Suprapubic skin (tissue), 4 donors: ENCODE results near the gene CSTPP1. TPM values are rescaled to one million over a fixed set of nuclear protein-coding genes. Genes with fewer than 3 reads are reported as not detected.
A peak's percentile ranks its signal among the peaks of the same experiment; 100 is the strongest.
"Not testable (repeated sequence)": the region's sequence is repeated elsewhere in the genome, so short reads cannot be mapped to it uniquely, and the experiment has no call there.

Source experiments
- DNase-seq, 2 donors: peaks; one replicate each; pipeline ENCODE4 v3.0.0-alpha.2; 2019; ENCODE audit warnings: low spot score in 2 of 2
- H3K27ac ChIP-seq: fragments of 200-600 bp; sonication (generic); one replicate; pipeline ENCODE4 v1.5.1; 2019
- H3K27me3 ChIP-seq: fragments of 200-600 bp; sonication (generic); one replicate; pipeline ENCODE4 v1.5.1; 2019
- H3K36me3 ChIP-seq: fragments of 200-600 bp; sonication (generic); one replicate; pipeline ENCODE4 v1.5.1; 2019
- H3K4me1 ChIP-seq: fragments of 200-600 bp; sonication (generic); one replicate; pipeline ENCODE4 v1.5.1; 2019
- H3K4me3 ChIP-seq: fragments of 200-600 bp; sonication (generic); one replicate; pipeline ENCODE4 v1.5.1; 2019; ENCODE audit warnings: mild to moderate bottlenecking
- H3K9me3 ChIP-seq: fragments of 200-600 bp; sonication (generic); one replicate; pipeline ENCODE4 v1.5.1; 2019
- EP300 ChIP-seq: sonication (generic); formaldehyde crosslinking; IDR thresholded peaks from one replicate; pipeline ENCODE4 v1.6.1; 2017; ENCODE audit warnings: antibody characterized with exemption
- POLR2A ChIP-seq, 2 donors: fragments of 450-650 bp; IDR thresholded peaks; one replicate each; pipeline ENCODE4 v1.6.1; 2017; ENCODE audit warnings: antibody characterized with exemption in 2 of 2, mild to moderate bottlenecking in 2 of 2, moderate library complexity in 2 of 2
- POLR2AphosphoS5 ChIP-seq, 3 donors: sonication (generic); formaldehyde crosslinking; IDR thresholded peaks; one replicate each; pipeline ENCODE4 v1.6.1; 2017; ENCODE audit warnings: antibody characterized with exemption in 3 of 3
- WGBS: methylation state at CpG from one replicate; pipeline ENCODE4 v1.1.5; 2018; 5-methylcytosine and 5-hydroxymethylcytosine counted together
- total RNA-seq, 4 donors: library from RNA; depleted of rRNA; stranded (reverse); fragments of >200 nt; gene quantifications; one replicate each; pipeline ENCODE4 v1.1.0, GENCODE V29; 2016
- TF ChIP-seq, protein P1 (sequence below), 2 donors: fragments of 200-600 bp in 1 of 2; fragments of 450-650 bp in 1 of 2; sonication (generic) in 1 of 2; IDR thresholded peaks; one replicate each; pipeline ENCODE4 v1.5.1; 2016 to 2019; ENCODE audit warnings: antibody characterized with exemption in 2 of 2, mild to moderate bottlenecking in 1 of 2, moderate library complexity in 1 of 2

CSTPP1 gene
- total RNA-seq, 4 donors from 2014 or later, result 34.9 to 117 (median 48.1) TPM

DNA sequence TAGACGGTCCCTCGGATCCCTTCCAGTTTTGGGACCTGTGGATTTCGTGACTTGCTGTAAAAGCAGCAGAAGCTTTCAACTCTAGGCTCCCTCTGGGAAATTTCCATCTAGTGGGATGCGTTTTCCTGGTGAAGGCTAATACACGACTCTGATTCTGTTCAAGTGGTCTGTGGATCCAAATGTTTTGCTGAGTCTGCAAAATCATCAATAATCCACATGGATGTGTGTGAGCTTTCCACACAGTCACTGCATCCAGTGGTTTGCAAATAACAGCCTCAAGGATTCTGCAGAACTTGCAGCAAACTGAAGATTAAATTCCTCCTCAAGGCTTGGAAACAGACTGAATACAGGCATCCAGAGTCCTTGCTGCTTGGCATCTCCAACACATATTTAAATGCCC lies 266.0 kb downstream of the CSTPP1 start:
- TF ChIP-seq, protein P1, sequence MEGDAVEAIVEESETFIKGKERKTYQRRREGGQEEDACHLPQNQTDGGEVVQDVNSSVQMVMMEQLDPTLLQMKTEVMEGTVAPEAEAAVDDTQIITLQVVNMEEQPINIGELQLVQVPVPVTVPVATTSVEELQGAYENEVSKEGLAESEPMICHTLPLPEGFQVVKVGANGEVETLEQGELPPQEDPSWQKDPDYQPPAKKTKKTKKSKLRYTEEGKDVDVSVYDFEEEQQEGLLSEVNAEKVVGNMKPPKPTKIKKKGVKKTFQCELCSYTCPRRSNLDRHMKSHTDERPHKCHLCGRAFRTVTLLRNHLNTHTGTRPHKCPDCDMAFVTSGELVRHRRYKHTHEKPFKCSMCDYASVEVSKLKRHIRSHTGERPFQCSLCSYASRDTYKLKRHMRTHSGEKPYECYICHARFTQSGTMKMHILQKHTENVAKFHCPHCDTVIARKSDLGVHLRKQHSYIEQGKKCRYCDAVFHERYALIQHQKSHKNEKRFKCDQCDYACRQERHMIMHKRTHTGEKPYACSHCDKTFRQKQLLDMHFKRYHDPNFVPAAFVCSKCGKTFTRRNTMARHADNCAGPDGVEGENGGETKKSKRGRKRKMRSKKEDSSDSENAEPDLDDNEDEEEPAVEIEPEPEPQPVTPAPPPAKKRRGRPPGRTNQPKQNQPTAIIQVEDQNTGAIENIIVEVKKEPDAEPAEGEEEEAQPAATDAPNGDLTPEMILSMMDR (IDR thresholded peaks at IDR 0.05), result no peak
- TF ChIP-seq POLR2AphosphoS5 (IDR thresholded peaks at IDR 0.05) (no peak), POLR2A (IDR thresholded peaks at IDR 0.05) (no peak), EP300 (no peak)
- Histone ChIP-seq H3K36me3 (no peaks in the 10 kb centered on the region), H3K4me3 (no peak overlapping the region), H3K4me1 (peaks cover 13% of the 10 kb centered on the region), H3K27me3 (no peaks in the 10 kb centered on the region), H3K27ac (no peak overlapping the region), H3K9me3 (no peaks in the 10 kb centered on the region)
- 79% methylated on average over 5 of the region's 5 CpGs for WGBS
- DNase-seq, result no peak

DNA sequence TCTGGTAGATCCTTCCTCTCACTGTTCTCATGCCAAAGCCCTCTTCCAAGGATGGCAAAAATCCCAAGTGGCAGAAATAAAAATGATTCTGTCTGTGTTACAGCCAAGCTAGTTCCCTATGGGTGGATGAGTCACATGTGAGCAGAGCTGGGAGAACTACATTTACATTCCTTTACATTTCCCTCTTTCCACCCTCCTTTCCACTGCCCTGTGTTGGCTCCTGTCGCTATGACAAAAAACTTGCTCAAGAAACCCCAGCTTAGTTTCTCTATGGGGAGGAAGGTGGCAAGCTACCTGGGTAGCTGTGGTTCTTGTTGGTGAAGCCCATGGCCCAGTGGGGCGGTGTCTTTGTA lies 268.1 kb downstream of the CSTPP1 start:
- 42% methylated on average over 2 of the region's 2 CpGs for whole genome bisulfite sequencing
- no peak overlapping the region for H3K4me3 ChIP-seq
- H3K27me3 ChIP-seq, result no peaks in the 10 kb centered on the region
- H3K27ac ChIP-seq, result peak overlapping the region; percentile 40
- TF ChIP-seq POLR2AphosphoS5 (IDR thresholded peaks at IDR 0.05), result no peak
- TF ChIP-seq POLR2A (IDR thresholded peaks at IDR 0.05), result no peak
- TF ChIP-seq, protein P1 (IDR thresholded peaks at IDR 0.05), result no peak
- no peak for TF ChIP-seq EP300
- no peaks in the 10 kb centered on the region for H3K36me3 ChIP-seq
- no peaks in the 10 kb centered on the region for H3K9me3 ChIP-seq
- no peak for DNase-seq
- peaks cover 13% of the 10 kb centered on the region for H3K4me1 ChIP-seq

DNA sequence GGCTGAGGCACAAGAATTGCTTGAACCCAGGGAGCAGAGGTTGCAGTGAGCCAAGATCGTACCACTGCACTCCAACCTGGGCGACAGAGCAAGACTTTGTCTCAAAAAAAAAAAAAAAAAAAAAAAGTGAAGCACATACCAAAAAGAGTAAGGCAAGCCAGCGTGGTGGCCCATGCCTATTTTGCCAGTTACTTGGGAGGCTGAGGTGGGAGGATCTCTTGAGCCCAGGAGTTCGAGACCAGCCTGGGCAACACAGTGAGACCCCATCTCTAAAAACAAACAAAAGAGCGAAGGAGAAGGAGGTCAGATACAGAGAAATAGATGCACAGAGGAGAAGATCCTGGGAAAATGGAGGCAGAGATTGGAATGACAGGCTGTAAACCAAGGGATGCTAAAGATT lies 270.0 kb downstream of the CSTPP1 start:
- H3K9me3 ChIP-seq, H3K27ac ChIP-seq, DNase-seq, H3K27me3 ChIP-seq, H3K4me3 ChIP-seq, H3K36me3 ChIP-seq: not testable (repeated sequence)
- peaks cover 13% of the 10 kb centered on the region for H3K4me1 ChIP-seq
- WGBS, result 93% methylated on average over 5 of the region's 5 CpGs

DNA sequence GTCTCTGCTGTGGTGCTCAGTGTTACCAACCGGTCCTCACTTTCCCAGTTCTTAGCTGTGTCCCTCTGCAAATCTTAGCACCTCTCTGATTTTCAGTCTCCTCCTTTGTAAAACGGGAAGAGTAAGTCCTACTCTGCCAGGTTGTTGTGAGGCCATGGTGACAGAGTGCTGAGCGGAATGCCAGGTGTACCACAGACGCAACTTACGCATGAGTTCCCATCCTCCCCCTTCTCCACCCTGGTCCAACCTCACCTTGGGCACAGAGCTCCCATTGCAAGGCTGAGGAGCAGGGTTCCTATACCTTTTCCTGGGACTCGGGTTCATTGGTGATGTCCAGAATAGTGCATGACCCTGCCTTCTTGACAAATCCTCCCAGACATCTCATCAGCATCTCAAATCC lies 270.9 kb downstream of the CSTPP1 start:
- H3K36me3 ChIP-seq, result no peaks in the 10 kb centered on the region
- H3K27ac ChIP-seq, result no peak overlapping the region
- H3K27me3 ChIP-seq, result no peaks in the 10 kb centered on the region
- H3K9me3 ChIP-seq, result no peaks in the 10 kb centered on the region
- no peak for DNase-seq
- 76% methylated on average over 6 of the region's 6 CpGs for WGBS
- TF ChIP-seq, protein P1 (IDR thresholded peaks at IDR 0.05), result no peak
- no peak for TF ChIP-seq EP300
- TF ChIP-seq POLR2A (IDR thresholded peaks at IDR 0.05), result no peak
- TF ChIP-seq POLR2AphosphoS5 (IDR thresholded peaks at IDR 0.05), result no peak
- peaks cover 13% of the 10 kb centered on the region for H3K4me1 ChIP-seq
- no peak overlapping the region for H3K4me3 ChIP-seq

DNA sequence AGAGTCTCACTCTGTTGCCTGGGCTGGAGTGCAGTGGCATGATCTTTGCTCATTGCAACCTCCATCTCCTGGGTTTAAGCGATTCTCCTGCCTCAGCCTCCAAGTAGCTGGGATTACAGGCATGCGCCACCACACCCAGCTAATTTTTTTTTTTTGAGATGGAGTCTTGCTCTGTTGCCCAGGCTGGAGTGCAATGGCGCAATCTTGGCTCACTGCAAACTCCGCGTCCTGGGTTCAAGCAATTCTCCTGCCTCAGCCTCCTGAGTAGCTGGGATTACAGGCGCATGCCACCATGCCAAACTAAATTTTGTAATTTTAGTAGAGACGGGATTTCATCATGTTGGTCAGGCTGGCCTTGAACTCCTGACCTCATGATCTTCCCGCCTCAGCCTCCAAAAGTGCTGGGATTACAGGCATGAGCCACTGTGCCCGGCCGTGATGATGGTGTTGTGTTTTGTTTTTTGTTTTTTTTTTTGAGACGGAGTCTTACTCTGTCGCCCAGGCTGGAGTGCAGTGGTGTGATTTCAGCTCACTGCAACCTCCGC lies 271.5 kb downstream of the CSTPP1 start:
- H3K9me3 ChIP-seq, H3K4me3 ChIP-seq, H3K27me3 ChIP-seq, DNase-seq, H3K27ac ChIP-seq, H3K36me3 ChIP-seq: not testable (repeated sequence)
- peaks cover 13% of the 10 kb centered on the region for H3K4me1 ChIP-seq
- WGBS, result 95% methylated on average over 13 of the region's 13 CpGs

DNA sequence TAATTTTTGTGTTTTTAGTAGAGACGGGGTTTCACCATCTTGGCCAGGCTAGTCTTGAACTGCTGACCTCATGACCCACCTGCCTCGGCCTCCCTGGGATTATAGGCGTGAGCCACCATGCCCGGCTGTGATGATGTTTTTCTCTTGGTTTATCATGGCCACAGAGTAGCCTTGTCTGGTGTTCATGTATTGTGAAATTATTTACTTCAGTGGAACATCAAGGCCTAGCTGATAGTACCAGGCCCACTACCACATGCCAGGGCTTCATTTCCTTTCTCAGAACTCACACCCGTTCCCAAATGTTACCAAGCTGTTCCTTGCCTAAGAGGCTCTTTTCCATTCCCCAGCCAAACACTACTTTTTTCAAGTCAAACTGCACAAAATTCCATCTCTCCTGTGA lies 272.1 kb downstream of the CSTPP1 start:
- 91% methylated on average over 5 of the region's 5 CpGs for WGBS
- no peak for DNase-seq
- H3K4me1 ChIP-seq, result peaks cover 13% of the 10 kb centered on the region

More for the DNA sequence above, 272.1 kb downstream of the CSTPP1 start:
- H3K9me3 ChIP-seq, result no peaks in the 10 kb centered on the region
- TF ChIP-seq POLR2A (IDR thresholded peaks at IDR 0.05) (no peak), POLR2AphosphoS5 (IDR thresholded peaks at IDR 0.05) (no peak), EP300 (no peak)
- no peak overlapping the region for H3K4me3 ChIP-seq
- no peak overlapping the region for H3K27ac ChIP-seq
- no peaks in the 10 kb centered on the region for H3K27me3 ChIP-seq
- no peaks in the 10 kb centered on the region for H3K36me3 ChIP-seq

Other genes with a start within 250 kb of the CSTPP1 start
- 10 to 100 TPM; 53.7 to 72.5 (median 68.5) TPM for gene ARHGAP1, start 236.1 kb upstream of the CSTPP1 start, total RNA-seq
- gene ZNF408, start 235.7 kb upstream of the CSTPP1 start, total RNA-seq, result 10 to 100 TPM; 11.6 to 25.6 (median 13.7) TPM
- 1 to 10 TPM in 1 of 4 donors, not detected in 3; 1.6 TPM for gene F2, start 217.5 kb upstream of the CSTPP1 start, total RNA-seq
- gene CKAP5, start 90.5 kb upstream of the CSTPP1 start, total RNA-seq, result 10 to 100 TPM; 29.9 to 59.2 (median 38.9) TPM
- gene LRP4, start 18.2 kb upstream of the CSTPP1 start, total RNA-seq, result 100 to 1,000 TPM in 2 of 4 donors, 10 to 100 TPM in 2; 52.2 to 308 (median 90.4) TPM
- gene ARFGAP2, start 240.1 kb downstream of the CSTPP1 start, total RNA-seq, result 100 to 1,000 TPM; 178 to 248 (median 201) TPM
- gene PACSIN3, start 249.7 kb downstream of the CSTPP1 start, total RNA-seq, result 10 to 100 TPM; 42.5 to 59.3 (median 53.5) TPM